NCI-H2081 treated with DMSO at 0.1 percent for 48 hours (cell line): ENCODE data around the gene NPHP4.
"Not testable (repeated sequence)": the region's sequence is repeated elsewhere in the genome, so short reads cannot be mapped to it uniquely, and the experiment has no call there.

Experiments used
- DNase-seq: peaks from one replicate; lab custom pipeline; 2025; lab: John Stamatoyannopoulos, UW

NPHP4 gene

GRCh38 chr1:5911871-5912271 lies 80.4 kb downstream of the NPHP4 start:
- DNase-seq: no peak

- DNase-seq: no peak
Measured at GRCh38 chr1:5911157-5911556, 81.1 kb downstream of the NPHP4 start.

GRCh38 chr1:5910666-5911065 lies 81.6 kb downstream of the NPHP4 start:
- no peak for DNase-seq

- no peak for DNase-seq
Measured at GRCh38 chr1:5910276-5910620, 82.0 kb downstream of the NPHP4 start.

- DNase-seq: no peak
Measured at GRCh38 chr1:5909576-5910275, 82.5 kb downstream of the NPHP4 start.

GRCh38 chr1:5908461-5909375 lies 83.5 kb downstream of the NPHP4 start:
- no peak for DNase-seq

GRCh38 chr1:5907966-5908365 lies 84.3 kb downstream of the NPHP4 start:
- no peak for DNase-seq

GRCh38 chr1:5907386-5907785 lies 84.8 kb downstream of the NPHP4 start:
- DNase-seq: no peak

GRCh38 chr1:5906966-5907365 lies 85.3 kb downstream of the NPHP4 start:
- no peak for DNase-seq

GRCh38 chr1:5906116-5906515 lies 86.1 kb downstream of the NPHP4 start:
- DNase-seq: no peak

GRCh38 chr1:5905436-5905835 lies 86.8 kb downstream of the NPHP4 start:
- no peak for DNase-seq

- DNase-seq: no peak
Measured at GRCh38 chr1:5904551-5904950, 87.7 kb downstream of the NPHP4 start.

GRCh38 chr1:5903680-5904079 lies 88.5 kb downstream of the NPHP4 start:
- DNase-seq: no peak

GRCh38 chr1:5903031-5903430 lies 89.2 kb downstream of the NPHP4 start:
- DNase-seq: no peak

- DNase-seq: no peak
Measured at GRCh38 chr1:5901841-5902240, 90.4 kb downstream of the NPHP4 start.

GRCh38 chr1:5901150-5901549 lies 91.1 kb downstream of the NPHP4 start:
- DNase-seq: no peak

- no peak for DNase-seq
Measured at GRCh38 chr1:5898266-5898665, 94.0 kb downstream of the NPHP4 start.

- no peak for DNase-seq
Measured at GRCh38 chr1:5896706-5897660, 95.2 kb downstream of the NPHP4 start.

- no peak for DNase-seq
Measured at GRCh38 chr1:5895446-5896406, 96.5 kb downstream of the NPHP4 start.

GRCh38 chr1:5893699-5894278 lies 98.4 kb downstream of the NPHP4 start:
- not testable (repeated sequence) for DNase-seq

GRCh38 chr1:5892329-5892728 lies 99.9 kb downstream of the NPHP4 start:
- no peak for DNase-seq
